Astrocyte (in vitro differentiated cells and primary cell): Measurements from ENCODE around the gene TCF7L2. TPM values are rescaled to one million over a fixed set of nuclear protein-coding genes. Genes with fewer than 3 reads are reported as not detected.

Experiments
- DNase-seq: peaks from one replicate; pipeline ENCODE4 v3.0.0-alpha.2; 2010; ENCODE audit warnings: low read depth
- FAIRE-seq: peaks from 2 replicates; lab custom pipeline; 2011; peaks lifted over from hg19 to GRCh38; lab: Jason Lieb, UNC
- H2AFZ ChIP-seq: 2 replicates; pipeline ENCODE4 v1.6.0; 2012; ENCODE audit warnings: low read depth, low read length, inconsistent platforms
- H3K27ac ChIP-seq: 2 replicates; pipeline ENCODE4 v1.5.1; 2011; ENCODE audit warnings: low read depth, low read length, inconsistent platforms
- H3K27me3 ChIP-seq: 2 replicates; pipeline ENCODE4 v1.6.0; 2011; ENCODE audit warnings: low read length, inconsistent platforms; ENCODE audit not compliant: insufficient read depth
- H3K36me3 ChIP-seq: 2 replicates; pipeline ENCODE4 v1.5.1; 2011; ENCODE audit warnings: low read length, inconsistent platforms; ENCODE audit not compliant: insufficient read depth
- H3K4me1 ChIP-seq: 2 replicates; pipeline ENCODE4 v1.5.1; 2011; ENCODE audit warnings: low read length, inconsistent platforms; ENCODE audit not compliant: insufficient read depth
- H3K4me2 ChIP-seq: 2 replicates; pipeline ENCODE4 v1.6.0; 2012; ENCODE audit warnings: low read length, inconsistent platforms
- H3K4me3 ChIP-seq: 2 replicates; pipeline ENCODE4 v1.5.1; 2011; ENCODE audit warnings: low read depth, mild to moderate bottlenecking, low read length, inconsistent platforms; ENCODE audit not compliant: insufficient read depth
- H3K79me2 ChIP-seq: 2 replicates; pipeline ENCODE4 v1.6.0; 2012; ENCODE audit warnings: mild to moderate bottlenecking, low read length, inconsistent platforms; ENCODE audit not compliant: insufficient read depth
- H3K9ac ChIP-seq: 2 replicates; pipeline ENCODE4 v1.6.0; 2012; ENCODE audit warnings: mild to moderate bottlenecking, low read length, inconsistent platforms
- H3K9me3 ChIP-seq: 2 replicates; pipeline ENCODE4 v1.5.1; 2012; ENCODE audit warnings: low read depth, mild to moderate bottlenecking, low read length, inconsistent platforms; ENCODE audit not compliant: insufficient read depth
- H4K20me1 ChIP-seq: 2 replicates; pipeline ENCODE4 v1.6.0; 2012; ENCODE audit warnings: low read length, inconsistent platforms; ENCODE audit not compliant: insufficient read depth
- H3K27ac Mint-ChIP-seq: one replicate; pipeline ENCODE4 v1.8.0; 2021; ENCODE audit warnings: mild to moderate bottlenecking, mixed read lengths; ENCODE audit not compliant: unreplicated experiment
- H3K27me3 Mint-ChIP-seq: one replicate; pipeline ENCODE4 v1.8.0; 2021; ENCODE audit warnings: low read depth, mixed read lengths; ENCODE audit not compliant: unreplicated experiment
- H3K36me3 Mint-ChIP-seq: one replicate; pipeline ENCODE4 v1.8.0; 2021; ENCODE audit warnings: low read depth, mixed read lengths; ENCODE audit not compliant: unreplicated experiment
- H3K4me1 Mint-ChIP-seq: one replicate; pipeline ENCODE4 v1.8.0; 2021; ENCODE audit warnings: low read depth, mixed read lengths; ENCODE audit not compliant: unreplicated experiment
- H3K4me3 Mint-ChIP-seq: one replicate; pipeline ENCODE4 v1.8.0; 2021; ENCODE audit warnings: mild to moderate bottlenecking, moderate library complexity, mixed read lengths; ENCODE audit not compliant: unreplicated experiment
- H3K9me3 Mint-ChIP-seq: one replicate; pipeline ENCODE4 v1.8.0; 2021; ENCODE audit warnings: mild to moderate bottlenecking, mixed read lengths; ENCODE audit not compliant: unreplicated experiment
- EZH2 ChIP-seq: IDR thresholded peaks from 2 replicates; pipeline ENCODE4 v1.6.1; 2012; ENCODE audit warnings: mild to moderate bottlenecking, low read length, inconsistent platforms; ENCODE audit not compliant: insufficient read depth
- total RNA-seq: library from RNA; stranded (reverse); gene quantifications from 2 replicates; pipeline ENCODE4 v1.2.1, GENCODE V29; 2021
- TF ChIP-seq, protein P1 (sequence below): IDR thresholded peaks from 2 replicates; pipeline ENCODE4 v1.5.1; 2011; ENCODE audit warnings: low read depth, mild to moderate bottlenecking, inconsistent platforms, low read length, moderate library complexity; ENCODE audit not compliant: insufficient read depth

The TCF7L2 gene
- total RNA-seq, 1 donor from 2014 or later: 52.4 TPM

DNA sequence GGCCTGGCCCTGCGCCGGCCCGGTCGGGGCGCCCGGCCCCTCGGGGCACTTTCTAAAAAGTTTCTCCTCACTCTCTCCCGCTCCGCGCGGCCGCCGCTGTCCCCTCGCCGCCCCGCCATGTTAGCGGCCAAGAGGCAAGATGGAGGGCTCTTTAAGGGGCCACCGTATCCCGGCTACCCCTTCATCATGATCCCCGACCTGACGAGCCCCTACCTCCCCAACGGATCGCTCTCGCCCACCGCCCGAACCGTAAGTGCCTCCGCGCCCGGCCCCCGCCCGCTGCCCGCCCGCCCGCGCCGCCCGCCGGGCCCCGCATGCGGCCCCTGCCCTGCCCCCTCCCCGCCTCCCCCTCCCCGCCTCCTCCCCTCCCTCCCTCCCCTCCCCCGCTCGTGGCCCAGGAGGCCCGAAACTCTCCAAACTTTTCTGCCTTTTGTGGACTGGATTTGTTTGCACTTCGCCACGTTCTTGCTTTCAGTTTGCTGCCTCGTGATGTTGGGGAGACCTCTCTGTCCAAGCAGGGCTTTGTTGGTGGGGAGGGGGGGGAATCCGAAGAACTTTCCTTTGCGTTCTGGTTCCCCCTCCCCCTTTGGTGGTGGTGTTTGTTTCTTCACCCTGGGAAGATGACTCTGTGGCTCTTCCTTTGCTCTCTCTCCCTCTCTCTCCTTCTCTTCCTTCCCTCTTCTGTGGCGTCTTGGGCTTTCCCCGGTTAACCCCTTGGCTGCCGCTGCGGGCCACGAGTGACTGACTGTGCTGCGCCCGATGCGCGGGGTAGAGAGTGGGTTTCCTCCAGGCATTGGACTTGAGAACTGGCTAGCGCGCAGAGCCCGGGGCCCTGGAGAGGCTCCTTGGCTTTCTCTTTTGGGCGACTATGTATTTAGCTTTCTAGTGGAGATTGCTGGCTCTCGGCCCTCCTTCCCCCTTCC lies 1.6 kb downstream of the TCF7L2 start:
- no peaks in the 10 kb centered on the region for H3K27me3 ChIP-seq
- H3K27ac ChIP-seq: peak overlapping the region; percentile 91
- FAIRE-seq: no peak
- peak overlapping the region; percentile 90 for H3K4me3 ChIP-seq
- peak; percentile 82 for DNase-seq
- Mint-ChIP-seq H3K4me1 (peaks cover 18% of the 10 kb centered on the region), H3K36me3 (peaks cover 10% of the 10 kb centered on the region), H3K27me3 (no peaks in the 10 kb centered on the region), H3K4me3 (peak overlapping the region; percentile 94), H3K9me3 (no peaks in the 10 kb centered on the region), H3K27ac (peak overlapping the region; percentile 100)
- H3K79me2 ChIP-seq: peaks cover 55% of the 10 kb centered on the region
- peak overlapping the region; percentile 90 for H3K4me2 ChIP-seq
- H3K9ac ChIP-seq: peak overlapping the region; percentile 97
- no peaks in the 10 kb centered on the region for H3K9me3 ChIP-seq
- H3K36me3 ChIP-seq: no peaks in the 10 kb centered on the region
- H2AFZ ChIP-seq: peak overlapping the region; percentile 29
- peaks cover 31% of the 10 kb centered on the region for H3K4me1 ChIP-seq
- no peak for TF ChIP-seq EZH2
- TF ChIP-seq, protein P1, sequence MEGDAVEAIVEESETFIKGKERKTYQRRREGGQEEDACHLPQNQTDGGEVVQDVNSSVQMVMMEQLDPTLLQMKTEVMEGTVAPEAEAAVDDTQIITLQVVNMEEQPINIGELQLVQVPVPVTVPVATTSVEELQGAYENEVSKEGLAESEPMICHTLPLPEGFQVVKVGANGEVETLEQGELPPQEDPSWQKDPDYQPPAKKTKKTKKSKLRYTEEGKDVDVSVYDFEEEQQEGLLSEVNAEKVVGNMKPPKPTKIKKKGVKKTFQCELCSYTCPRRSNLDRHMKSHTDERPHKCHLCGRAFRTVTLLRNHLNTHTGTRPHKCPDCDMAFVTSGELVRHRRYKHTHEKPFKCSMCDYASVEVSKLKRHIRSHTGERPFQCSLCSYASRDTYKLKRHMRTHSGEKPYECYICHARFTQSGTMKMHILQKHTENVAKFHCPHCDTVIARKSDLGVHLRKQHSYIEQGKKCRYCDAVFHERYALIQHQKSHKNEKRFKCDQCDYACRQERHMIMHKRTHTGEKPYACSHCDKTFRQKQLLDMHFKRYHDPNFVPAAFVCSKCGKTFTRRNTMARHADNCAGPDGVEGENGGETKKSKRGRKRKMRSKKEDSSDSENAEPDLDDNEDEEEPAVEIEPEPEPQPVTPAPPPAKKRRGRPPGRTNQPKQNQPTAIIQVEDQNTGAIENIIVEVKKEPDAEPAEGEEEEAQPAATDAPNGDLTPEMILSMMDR: no peak
- H4K20me1 ChIP-seq: peaks cover 4% of the 10 kb centered on the region

DNA sequence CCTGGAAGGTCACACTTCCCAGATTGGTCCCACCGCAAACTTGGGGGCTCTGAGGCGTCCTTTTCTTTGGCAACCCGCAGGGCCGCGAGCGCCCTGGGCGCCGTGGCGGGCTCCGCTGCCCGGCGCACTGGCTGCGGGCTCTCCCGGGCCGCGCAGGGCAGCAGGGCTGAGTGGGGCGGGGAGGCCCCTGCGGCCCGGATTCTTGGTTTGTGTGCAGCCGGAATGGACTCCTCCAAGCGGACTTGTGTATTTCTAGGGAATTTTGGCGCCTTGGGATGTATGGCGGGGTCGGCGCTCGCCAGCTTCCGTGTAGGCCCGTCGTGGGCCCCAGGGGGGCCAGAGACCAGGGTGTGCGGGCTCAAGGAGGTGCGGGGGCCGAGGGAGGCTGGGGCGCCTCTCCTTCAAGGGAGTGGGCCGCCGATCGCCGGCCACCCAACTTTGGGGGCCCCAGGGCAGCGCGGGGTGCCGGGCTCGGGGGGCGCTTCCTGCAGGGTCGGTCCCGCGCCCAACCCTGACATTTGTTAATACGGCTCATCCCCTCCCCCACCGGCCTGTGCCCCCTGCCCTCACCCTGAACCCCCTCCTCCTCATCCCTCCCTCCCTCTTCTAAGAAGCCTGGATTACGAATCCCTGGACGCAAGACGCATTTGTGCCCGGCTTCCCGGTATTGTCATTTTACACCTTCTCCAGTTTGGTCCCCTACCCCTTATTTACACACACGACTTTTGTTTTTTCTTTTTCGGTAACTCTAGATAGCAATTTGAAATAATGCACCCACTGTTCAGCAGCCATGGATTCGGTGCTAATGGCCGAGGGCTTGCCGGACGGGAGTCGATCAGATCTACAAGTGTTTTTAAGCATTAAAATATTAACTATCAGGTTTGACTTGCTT lies 2.5 kb downstream of the TCF7L2 start:
- Histone ChIP-seq H3K79me2 (peaks cover 64% of the 10 kb centered on the region), H3K27ac (peak overlapping the region; percentile 91), H3K9ac (peak overlapping the region; percentile 97), H2AFZ (peak overlapping the region; percentile 29), H3K4me3 (peak overlapping the region; percentile 90), H3K36me3 (no peaks in the 10 kb centered on the region), H3K9me3 (no peaks in the 10 kb centered on the region), H3K4me1 (peaks cover 38% of the 10 kb centered on the region), H4K20me1 (peaks cover 4% of the 10 kb centered on the region), H3K27me3 (no peaks in the 10 kb centered on the region), H3K4me2 (peak overlapping the region; percentile 90)
- Mint-ChIP-seq H3K9me3 (no peaks in the 10 kb centered on the region), H3K27ac (peak overlapping the region; percentile 100), H3K36me3 (peaks cover 10% of the 10 kb centered on the region), H3K4me3 (peak overlapping the region; percentile 94), H3K27me3 (no peaks in the 10 kb centered on the region), H3K4me1 (peaks cover 27% of the 10 kb centered on the region)
- FAIRE-seq (no peak), DNase-seq (peak; percentile 18)
- no peak for TF ChIP-seq EZH2
- TF ChIP-seq, protein P1: no peak
